ENCODE results near the gene ATP9A. TPM values are rescaled to one million over a fixed set of nuclear protein-coding genes. Genes with fewer than 3 reads are reported as not detected.

Gene ATP9A
- total and polyA plus RNA-seq, 2 of the 4 experiments (the other 2 are of a cell fraction), result 10.6 to 22.4 TPM

DNA sequence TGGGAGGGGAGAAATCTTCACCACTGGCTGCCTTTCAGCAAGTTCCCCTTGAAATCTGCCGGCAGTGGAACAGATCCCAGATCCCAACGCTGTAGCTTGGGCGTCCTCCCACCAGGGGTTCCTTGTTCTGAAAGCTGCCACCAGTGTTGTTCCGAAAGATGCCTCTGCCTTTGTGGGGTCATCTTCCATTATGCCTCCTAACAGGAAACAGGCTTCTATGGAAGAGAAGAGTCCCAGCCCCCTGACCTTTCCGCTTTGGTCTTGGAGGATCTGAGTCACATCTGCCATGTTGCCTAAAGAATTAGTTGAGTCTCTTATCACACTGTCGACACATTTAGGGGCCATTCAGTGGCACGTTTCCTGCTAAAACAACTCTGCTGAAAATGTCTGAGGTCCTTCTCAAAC, 168.2 kb downstream of the ATP9A start:
- in situ Hi-C loops (cut with MboI; ENCODE audit: low sequenced_read_pairs), result no loop called here
- H3K79me1 ChIP-seq (ENCODE audit: low read depth in 1 of 2, low read length in 2 of 2), result no peaks in the 10 kb centered on the region

More for the DNA sequence above, 168.2 kb downstream of the ATP9A start:
- no peak overlapping the region for H3K14ac ChIP-seq (replicated peaks; ENCODE audit: low read depth, low read length)
- intact Hi-C loops (cut with micrococcal nuclease) (no loop called here), dilution Hi-C loops (cut with HindIII; ENCODE audit: low sequenced_read_pairs, unreplicated experiment) (no loop called here)
- H2AK5ac ChIP-seq (ENCODE audit: low read depth, low read length), result no peak overlapping the region
- H2AFZ ChIP-seq (replicated peaks; ENCODE audit: low read length, poor library complexity), result no peak overlapping the region
- H3K4me2 ChIP-seq (ENCODE audit: low read depth, low read length), result no peak overlapping the region
- H2AK9ac ChIP-seq (replicated peaks; ENCODE audit: low read depth, low read length, poor library complexity), result no peak overlapping the region
- H2BK5ac ChIP-seq (ENCODE audit: low read depth, low read length, poor library complexity, severe bottlenecking), result no peak overlapping the region
- H2BK120ac ChIP-seq (ENCODE audit: low read depth, low read length), result no peak overlapping the region
- no peak overlapping the region for H3K9ac ChIP-seq (ENCODE audit: low read depth, low read length)
- ChIA-PET POLR2A (ENCODE audit: unreplicated experiment) (no interaction called here), CTCF (no interaction called here)
- H4K20me1 ChIP-seq (ENCODE audit: insufficient read depth, low read length), result no peaks in the 10 kb centered on the region
- no peak overlapping the region for H4K8ac ChIP-seq (ENCODE audit: low read depth in 2 of 2, low read length in 2 of 2)
- DNase-seq (no peak), ATAC-seq (ENCODE audit: low read depth) (no peak)
- H3K4ac ChIP-seq (ENCODE audit: low read depth, low read length), result no peak overlapping the region
- H3K36me3 ChIP-seq (ENCODE audit: control insufficient read depth, insufficient read depth, low read length), result peaks cover 27% of the 10 kb centered on the region
- no peak for TF ChIP-seq POLR2A (IDR thresholded peaks at IDR 0.05; ENCODE audit: low read depth, low read length)
- TF ChIP-seq NFE2L2 (IDR thresholded peaks at IDR 0.05; ENCODE audit: low read depth, low read length), result no peak
- no peak for TF ChIP-seq FOS (IDR thresholded peaks at IDR 0.05; ENCODE audit: low read depth, low read length)
- TF ChIP-seq RFX5 (IDR thresholded peaks at IDR 0.05; ENCODE audit: low read depth, low read length), result no peak
- TF ChIP-seq BHLHE40 (IDR thresholded peaks at IDR 0.05; ENCODE audit: low read depth, low read length), result no peak
- no peak for TF ChIP-seq MAZ (IDR thresholded peaks at IDR 0.05; ENCODE audit: borderline replicate concordance, low read depth, low read length)
- no peak for TF ChIP-seq MXI1 (IDR thresholded peaks at IDR 0.05; ENCODE audit: borderline replicate concordance, low read depth, low read length)
- TF ChIP-seq CEBPB (IDR thresholded peaks at IDR 0.05; ENCODE audit: low read depth, low read length), result no peak
- TF ChIP-seq RAD21 (IDR thresholded peaks at IDR 0.05; ENCODE audit: low read length), result no peak
- TF ChIP-seq RCOR1 (IDR thresholded peaks at IDR 0.05; ENCODE audit: insufficient replicate concordance, low read length), result no peak
- TF ChIP-seq, protein P1, sequence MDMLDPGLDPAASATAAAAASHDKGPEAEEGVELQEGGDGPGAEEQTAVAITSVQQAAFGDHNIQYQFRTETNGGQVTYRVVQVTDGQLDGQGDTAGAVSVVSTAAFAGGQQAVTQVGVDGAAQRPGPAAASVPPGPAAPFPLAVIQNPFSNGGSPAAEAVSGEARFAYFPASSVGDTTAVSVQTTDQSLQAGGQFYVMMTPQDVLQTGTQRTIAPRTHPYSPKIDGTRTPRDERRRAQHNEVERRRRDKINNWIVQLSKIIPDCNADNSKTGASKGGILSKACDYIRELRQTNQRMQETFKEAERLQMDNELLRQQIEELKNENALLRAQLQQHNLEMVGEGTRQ (IDR thresholded peaks at IDR 0.05; ENCODE audit: low read depth, low read length), result no peak
- no peak for TF ChIP-seq SMC3 (IDR thresholded peaks at IDR 0.05; ENCODE audit: low read depth, low read length)
- no peak for TF ChIP-seq CHD1 (IDR thresholded peaks at IDR 0.05; ENCODE audit: low read depth, low read length)
- TF ChIP-seq, protein P2, sequence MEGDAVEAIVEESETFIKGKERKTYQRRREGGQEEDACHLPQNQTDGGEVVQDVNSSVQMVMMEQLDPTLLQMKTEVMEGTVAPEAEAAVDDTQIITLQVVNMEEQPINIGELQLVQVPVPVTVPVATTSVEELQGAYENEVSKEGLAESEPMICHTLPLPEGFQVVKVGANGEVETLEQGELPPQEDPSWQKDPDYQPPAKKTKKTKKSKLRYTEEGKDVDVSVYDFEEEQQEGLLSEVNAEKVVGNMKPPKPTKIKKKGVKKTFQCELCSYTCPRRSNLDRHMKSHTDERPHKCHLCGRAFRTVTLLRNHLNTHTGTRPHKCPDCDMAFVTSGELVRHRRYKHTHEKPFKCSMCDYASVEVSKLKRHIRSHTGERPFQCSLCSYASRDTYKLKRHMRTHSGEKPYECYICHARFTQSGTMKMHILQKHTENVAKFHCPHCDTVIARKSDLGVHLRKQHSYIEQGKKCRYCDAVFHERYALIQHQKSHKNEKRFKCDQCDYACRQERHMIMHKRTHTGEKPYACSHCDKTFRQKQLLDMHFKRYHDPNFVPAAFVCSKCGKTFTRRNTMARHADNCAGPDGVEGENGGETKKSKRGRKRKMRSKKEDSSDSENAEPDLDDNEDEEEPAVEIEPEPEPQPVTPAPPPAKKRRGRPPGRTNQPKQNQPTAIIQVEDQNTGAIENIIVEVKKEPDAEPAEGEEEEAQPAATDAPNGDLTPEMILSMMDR (conservative IDR thresholded peaks at IDR 0.05; ENCODE audit: low read depth, low read length), result no peak
- TF ChIP-seq MAFK (IDR thresholded peaks at IDR 0.05; ENCODE audit: low read depth, low read length), result no peak
- TF ChIP-seq, protein P3, sequence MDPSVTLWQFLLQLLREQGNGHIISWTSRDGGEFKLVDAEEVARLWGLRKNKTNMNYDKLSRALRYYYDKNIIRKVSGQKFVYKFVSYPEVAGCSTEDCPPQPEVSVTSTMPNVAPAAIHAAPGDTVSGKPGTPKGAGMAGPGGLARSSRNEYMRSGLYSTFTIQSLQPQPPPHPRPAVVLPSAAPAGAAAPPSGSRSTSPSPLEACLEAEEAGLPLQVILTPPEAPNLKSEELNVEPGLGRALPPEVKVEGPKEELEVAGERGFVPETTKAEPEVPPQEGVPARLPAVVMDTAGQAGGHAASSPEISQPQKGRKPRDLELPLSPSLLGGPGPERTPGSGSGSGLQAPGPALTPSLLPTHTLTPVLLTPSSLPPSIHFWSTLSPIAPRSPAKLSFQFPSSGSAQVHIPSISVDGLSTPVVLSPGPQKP (IDR thresholded peaks at IDR 0.05; ENCODE audit: borderline replicate concordance, low read depth, low read length), result no peak
- no peak overlapping the region for H3K18ac ChIP-seq (ENCODE audit: low read depth, low read length)
- 51% methylated on average over 3 of the region's 7 CpGs; no CpG with 5 or more reads in 1 of the 2 experiments for WGBS, 2 experiments (ENCODE audit: extremely low coverage in 2 of 2, insufficient read length in 1 of 2)
- H3K56ac ChIP-seq (ENCODE audit: extremely low read depth, insufficient read depth, low read length), result no peak overlapping the region
- H3K4me1 ChIP-seq (ENCODE audit: control insufficient read depth, insufficient read depth, low read length), result no peaks in the 10 kb centered on the region
- H2BK15ac ChIP-seq (ENCODE audit: low read depth, low read length), result no peak overlapping the region
- H4K91ac ChIP-seq (ENCODE audit: insufficient read depth, low read depth, low read length), result no peak overlapping the region
- no peak overlapping the region for H3K23ac ChIP-seq (ENCODE audit: low read depth, low read length)
- no peaks in the 10 kb centered on the region for H3K9me3 ChIP-seq (ENCODE audit: control insufficient read depth, insufficient read depth, low read length)
- no TSS peak for BruUV-seq (replicated peaks)
- no peak overlapping the region for H4K5ac ChIP-seq (ENCODE audit: low read depth, low read length)
- H3K27me3 ChIP-seq (ENCODE audit: control insufficient read depth, insufficient read depth, low read length), result no peaks in the 10 kb centered on the region
- H3K9me1 ChIP-seq (ENCODE audit: insufficient read depth, low read length), result no peaks in the 10 kb centered on the region
- H2BK20ac ChIP-seq (ENCODE audit: low read depth, low read length), result no peak overlapping the region
- no peak overlapping the region for H3K4me3 ChIP-seq (ENCODE audit: insufficient read depth, low read depth, low read length)
- no peak overlapping the region for H3K27ac ChIP-seq (ENCODE audit: insufficient read depth, low read length)
